ENCODE data around the gene PPME1.

The PPME1 gene

GRCh38 chr11:74283580-74284180 lies 112.6 kb downstream of the PPME1 start:
- no peaks in the 10 kb centered on the region for H3K27me3 ChIP-seq (replicated peaks; ENCODE audit: control insufficient read depth, insufficient read depth, low read length, poor library complexity, severe bottlenecking)
- no peak for DNase-seq
- no peaks in the 10 kb centered on the region for H3K36me3 ChIP-seq (ENCODE audit: control insufficient read depth, insufficient read depth, low read length)
- H3K4me1 ChIP-seq (ENCODE audit: control insufficient read depth, insufficient read depth, low read length, poor library complexity, severe bottlenecking), result no peaks in the 10 kb centered on the region
- no peaks in the 10 kb centered on the region for H3K9me3 ChIP-seq (ENCODE audit: control insufficient read depth, low read length)
- H3K27ac ChIP-seq (ENCODE audit: insufficient read depth, low read length, poor library complexity, severe bottlenecking), result no peak overlapping the region
- no peak overlapping the region for H3K4me3 ChIP-seq (ENCODE audit: insufficient read depth, low read depth, low read length, poor library complexity, severe bottlenecking)

DNA sequence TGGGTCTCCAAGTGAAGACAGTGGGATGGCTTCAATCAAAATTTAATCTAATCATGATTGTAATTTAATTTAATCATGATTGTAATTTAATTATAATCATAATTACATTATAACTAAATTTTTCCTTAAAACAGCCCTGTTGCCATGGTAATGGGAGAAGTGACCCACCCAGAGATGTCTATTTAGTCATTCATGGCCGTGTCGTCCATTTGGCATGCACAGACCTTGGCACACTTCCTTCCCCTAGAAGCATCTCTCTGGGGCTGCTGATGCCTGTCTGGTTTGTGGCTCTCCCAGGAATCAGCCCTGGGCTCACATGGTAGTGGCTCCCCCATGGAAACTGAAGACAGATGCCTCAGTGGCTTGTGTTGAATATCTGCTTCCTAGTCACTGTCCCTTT lies 113.4 kb downstream of the PPME1 start:
- H3K9me3 ChIP-seq (ENCODE audit: control insufficient read depth, low read length), result no peaks in the 10 kb centered on the region
- H3K4me1 ChIP-seq (ENCODE audit: control insufficient read depth, insufficient read depth, low read length, poor library complexity, severe bottlenecking), result no peaks in the 10 kb centered on the region
- no peak overlapping the region for H3K27ac ChIP-seq (ENCODE audit: insufficient read depth, low read length, poor library complexity, severe bottlenecking)
- H3K36me3 ChIP-seq (ENCODE audit: control insufficient read depth, insufficient read depth, low read length), result no peaks in the 10 kb centered on the region
- no peak overlapping the region for H3K4me3 ChIP-seq (ENCODE audit: insufficient read depth, low read depth, low read length, poor library complexity, severe bottlenecking)
- DNase-seq, result no peak
- H3K27me3 ChIP-seq (replicated peaks; ENCODE audit: control insufficient read depth, insufficient read depth, low read length, poor library complexity, severe bottlenecking), result no peaks in the 10 kb centered on the region

GRCh38 chr11:74288161-74288560 lies 117.1 kb downstream of the PPME1 start:
- no peaks in the 10 kb centered on the region for H3K36me3 ChIP-seq (ENCODE audit: control insufficient read depth, insufficient read depth, low read length)
- no peak overlapping the region for H3K27ac ChIP-seq (ENCODE audit: insufficient read depth, low read length, poor library complexity, severe bottlenecking)
- H3K27me3 ChIP-seq (replicated peaks; ENCODE audit: control insufficient read depth, insufficient read depth, low read length, poor library complexity, severe bottlenecking), result no peaks in the 10 kb centered on the region
- DNase-seq, result no peak
- H3K4me3 ChIP-seq (ENCODE audit: insufficient read depth, low read depth, low read length, poor library complexity, severe bottlenecking), result no peak overlapping the region
- H3K9me3 ChIP-seq (ENCODE audit: control insufficient read depth, low read length), result no peaks in the 10 kb centered on the region
- H3K4me1 ChIP-seq (ENCODE audit: control insufficient read depth, insufficient read depth, low read length, poor library complexity, severe bottlenecking), result no peaks in the 10 kb centered on the region

DNA sequence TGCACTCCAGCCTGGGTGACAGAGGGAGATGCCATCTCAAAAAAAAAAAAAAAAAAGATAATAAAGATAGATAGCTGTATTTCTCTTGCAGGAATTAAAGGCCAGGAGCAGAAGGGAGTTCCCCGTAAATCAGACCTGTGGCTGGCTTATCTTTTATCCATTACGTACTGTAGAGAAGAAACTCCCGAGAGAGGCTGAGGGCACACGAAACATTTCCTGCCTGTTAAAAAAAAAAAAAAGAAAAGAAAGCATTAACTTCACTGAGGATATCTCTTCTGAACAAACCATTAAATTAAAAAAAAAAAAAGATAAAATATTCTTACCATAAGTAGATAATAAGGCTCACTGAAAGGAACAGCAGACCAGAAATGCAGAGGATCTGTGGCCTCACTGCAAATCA lies 117.8 kb downstream of the PPME1 start:
- no peaks in the 10 kb centered on the region for H3K9me3 ChIP-seq (ENCODE audit: control insufficient read depth, low read length)

DNA sequence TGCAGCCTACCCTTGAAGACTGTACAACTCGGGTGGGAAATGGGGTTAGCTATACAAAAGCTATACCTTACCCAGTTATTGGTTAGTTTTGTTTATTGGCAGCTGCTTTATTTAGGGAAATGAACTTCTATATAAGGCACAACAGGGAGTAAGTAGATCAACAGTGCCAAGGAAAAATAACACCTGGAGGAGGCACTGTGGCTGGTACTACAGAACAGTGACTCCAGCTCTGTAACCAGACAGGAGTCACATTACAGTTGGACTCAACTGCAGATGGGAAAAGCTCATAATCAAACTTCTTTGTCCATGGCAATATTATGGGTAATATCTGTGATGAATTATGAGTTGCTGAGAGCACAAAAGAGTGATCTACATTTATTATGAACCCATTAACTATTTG lies 126.4 kb downstream of the PPME1 start:
- no peaks in the 10 kb centered on the region for H3K36me3 ChIP-seq (ENCODE audit: control insufficient read depth, insufficient read depth, low read length)
- no peak for DNase-seq
- no peak overlapping the region for H3K27ac ChIP-seq (ENCODE audit: insufficient read depth, low read length, poor library complexity, severe bottlenecking)
- no peak overlapping the region for H3K4me3 ChIP-seq (ENCODE audit: insufficient read depth, low read depth, low read length, poor library complexity, severe bottlenecking)
- H3K9me3 ChIP-seq (ENCODE audit: control insufficient read depth, low read length), result no peaks in the 10 kb centered on the region
- no peaks in the 10 kb centered on the region for H3K4me1 ChIP-seq (ENCODE audit: control insufficient read depth, insufficient read depth, low read length, poor library complexity, severe bottlenecking)
- no peaks in the 10 kb centered on the region for H3K27me3 ChIP-seq (replicated peaks; ENCODE audit: control insufficient read depth, insufficient read depth, low read length, poor library complexity, severe bottlenecking)

More for the DNA sequence above, 117.8 kb downstream of the PPME1 start:
- Histone ChIP-seq H3K4me1 (ENCODE audit: control insufficient read depth, insufficient read depth, low read length, poor library complexity, severe bottlenecking) (no peaks in the 10 kb centered on the region), H3K27ac (ENCODE audit: insufficient read depth, low read length, poor library complexity, severe bottlenecking) (no peak overlapping the region), H3K4me3 (ENCODE audit: insufficient read depth, low read depth, low read length, poor library complexity, severe bottlenecking) (no peak overlapping the region), H3K36me3 (ENCODE audit: control insufficient read depth, insufficient read depth, low read length) (no peaks in the 10 kb centered on the region), H3K27me3 (replicated peaks; ENCODE audit: control insufficient read depth, insufficient read depth, low read length, poor library complexity, severe bottlenecking) (no peaks in the 10 kb centered on the region)
- no peak for DNase-seq

DNA sequence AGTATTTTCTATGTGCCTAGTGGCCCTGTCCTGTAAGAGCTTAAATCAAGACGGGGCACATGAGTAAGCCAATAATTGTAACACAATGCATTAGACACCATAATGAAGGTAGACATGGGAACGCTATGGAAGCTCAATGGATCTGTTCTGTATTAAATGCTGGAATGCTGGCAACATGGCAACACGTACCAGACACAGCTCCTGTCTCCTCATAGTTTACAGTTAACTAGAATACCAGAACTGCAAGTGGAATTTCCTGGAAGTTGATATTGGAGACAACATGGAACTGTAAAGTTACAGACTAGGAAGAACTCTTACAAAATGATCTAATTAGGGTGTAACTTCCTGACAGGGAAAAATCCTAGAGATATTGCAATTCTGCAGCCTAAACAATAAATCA lies 127.9 kb downstream of the PPME1 start:
- Histone ChIP-seq H3K36me3 (ENCODE audit: control insufficient read depth, insufficient read depth, low read length) (no peaks in the 10 kb centered on the region), H3K27ac (ENCODE audit: insufficient read depth, low read length, poor library complexity, severe bottlenecking) (no peak overlapping the region), H3K4me1 (ENCODE audit: control insufficient read depth, insufficient read depth, low read length, poor library complexity, severe bottlenecking) (no peaks in the 10 kb centered on the region), H3K9me3 (ENCODE audit: control insufficient read depth, low read length) (no peaks in the 10 kb centered on the region), H3K4me3 (ENCODE audit: insufficient read depth, low read depth, low read length, poor library complexity, severe bottlenecking) (no peak overlapping the region), H3K27me3 (replicated peaks; ENCODE audit: control insufficient read depth, insufficient read depth, low read length, poor library complexity, severe bottlenecking) (no peaks in the 10 kb centered on the region)
- DNase-seq, result no peak

All from effector memory CD4-positive, alpha-beta T cell (primary cell).